ENCODE results near the gene SESN2.
"Not testable (repeated sequence)": the region's sequence is repeated elsewhere in the genome, so short reads cannot be mapped to it uniquely, and the experiment has no call there.

The SESN2 gene

DNA sequence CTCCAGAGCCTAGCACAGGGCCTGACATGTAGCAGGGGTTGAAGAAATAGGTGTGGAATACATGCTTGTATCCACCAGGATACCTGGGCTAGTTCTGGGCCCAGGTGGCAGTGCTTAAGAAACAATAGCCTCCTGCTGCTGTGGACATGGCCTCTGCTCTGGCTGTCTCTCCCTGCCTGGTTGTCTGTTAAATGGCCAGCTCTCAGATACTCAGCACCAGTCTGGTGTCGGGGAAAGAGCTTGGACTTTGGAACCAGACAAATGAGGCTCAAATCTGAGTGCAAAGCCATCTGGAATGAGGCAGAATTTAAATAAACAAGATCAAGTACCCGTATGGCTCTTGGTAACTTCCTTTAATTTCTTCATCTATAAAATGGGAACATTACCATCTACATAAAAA is 31.5 kb downstream of the SESN2 start:
- DNase-seq: no peak

DNA sequence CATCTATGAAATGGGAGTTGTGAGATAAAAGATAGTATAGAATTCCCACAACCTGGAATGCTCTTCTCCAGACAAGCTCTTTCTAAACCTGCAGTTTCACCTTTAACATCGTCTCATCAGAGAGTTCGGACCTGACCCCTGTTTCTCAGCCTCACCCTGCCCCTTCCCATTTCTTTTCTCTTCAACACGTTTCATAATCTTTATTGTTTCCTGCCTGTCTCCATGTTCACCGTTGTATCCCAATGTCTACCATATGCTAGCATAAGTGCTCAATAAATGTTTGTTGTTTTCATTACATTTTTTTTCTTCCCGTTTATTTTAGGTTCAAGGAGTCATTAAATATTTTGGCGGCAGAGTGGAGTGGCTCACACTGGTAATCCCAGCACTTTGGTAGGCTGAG is 32.4 kb downstream of the SESN2 start:
- DNase-seq: no peak

DNA sequence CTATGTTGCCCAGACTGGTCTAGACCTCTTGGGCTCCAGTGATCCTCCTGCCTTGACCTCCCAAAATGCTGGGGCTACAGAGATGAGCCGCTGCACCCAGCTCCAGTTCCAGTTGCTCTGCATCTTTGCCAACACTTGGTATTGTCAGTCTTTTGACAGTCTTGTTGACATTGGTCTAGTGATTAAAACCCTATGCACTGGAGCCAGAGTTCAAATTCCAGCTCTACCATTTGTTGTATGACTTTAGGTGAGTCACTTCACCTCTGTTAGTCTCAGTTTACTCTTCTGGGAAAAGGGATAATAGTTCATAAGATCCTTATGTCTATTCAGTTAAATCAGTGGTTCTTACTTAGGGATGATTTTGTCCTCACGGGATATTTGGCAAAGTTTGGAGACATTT is 36.6 kb downstream of the SESN2 start:
- DNase-seq: no peak

DNA sequence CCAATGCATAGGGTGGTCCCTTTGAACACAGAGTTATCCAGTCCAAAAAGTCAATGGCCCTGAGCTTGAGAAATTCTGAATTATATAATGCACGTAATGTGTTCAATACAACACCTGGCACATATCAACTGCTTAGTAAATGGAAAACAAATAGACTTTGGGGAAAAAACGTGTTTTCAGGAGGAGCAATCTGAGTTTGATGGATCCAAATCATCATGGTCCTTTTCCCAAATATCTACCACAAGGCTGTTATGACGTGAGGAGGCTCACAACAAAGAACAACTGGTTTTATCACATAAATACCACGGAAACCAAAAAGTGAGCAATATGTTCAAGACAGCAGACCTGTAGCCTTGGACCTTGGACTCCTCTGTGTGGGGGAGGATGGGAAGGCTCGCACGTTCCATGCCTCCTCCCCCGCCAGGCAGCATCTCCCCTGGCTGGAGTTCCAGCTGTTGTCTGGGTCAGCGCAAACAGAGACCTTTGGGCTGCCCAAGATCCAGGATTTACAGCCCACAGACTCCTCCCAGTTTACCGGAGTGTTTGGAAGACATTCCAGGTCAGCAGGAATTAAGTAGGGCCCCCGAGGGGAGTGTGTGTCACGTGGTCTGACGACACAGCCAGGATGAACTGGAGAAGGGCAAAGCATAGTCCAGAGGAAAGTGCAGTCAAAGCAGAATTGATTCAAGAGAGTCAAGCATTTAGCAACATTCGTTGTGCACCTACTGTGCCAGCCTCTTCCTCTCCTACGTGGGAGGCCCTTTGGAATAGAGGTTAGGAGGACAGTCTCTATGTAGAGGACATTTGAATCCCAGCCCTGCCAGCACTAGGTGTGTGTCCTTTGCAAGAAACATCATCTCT is 37.3 kb downstream of the SESN2 start:
- no peak for DNase-seq

DNA sequence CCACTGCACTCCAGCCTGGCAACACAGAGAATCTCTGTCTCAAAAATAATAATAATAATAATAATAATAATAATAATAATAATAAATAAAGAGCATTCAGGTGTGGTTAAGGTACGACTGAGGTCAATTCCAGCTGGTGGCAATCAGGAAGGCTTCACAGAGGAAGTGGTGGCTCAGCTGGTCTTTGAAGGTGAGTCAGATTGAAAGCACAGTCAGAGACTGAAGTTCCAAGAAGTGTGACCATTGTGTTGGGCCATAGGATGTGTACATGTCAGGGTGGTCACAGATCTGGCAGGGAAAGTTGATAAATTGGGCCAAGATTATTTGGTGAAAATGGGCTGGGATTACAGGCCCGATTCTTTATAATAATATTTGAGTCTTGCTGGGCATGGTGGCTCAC is 38.5 kb downstream of the SESN2 start:
- DNase-seq: no peak

DNA sequence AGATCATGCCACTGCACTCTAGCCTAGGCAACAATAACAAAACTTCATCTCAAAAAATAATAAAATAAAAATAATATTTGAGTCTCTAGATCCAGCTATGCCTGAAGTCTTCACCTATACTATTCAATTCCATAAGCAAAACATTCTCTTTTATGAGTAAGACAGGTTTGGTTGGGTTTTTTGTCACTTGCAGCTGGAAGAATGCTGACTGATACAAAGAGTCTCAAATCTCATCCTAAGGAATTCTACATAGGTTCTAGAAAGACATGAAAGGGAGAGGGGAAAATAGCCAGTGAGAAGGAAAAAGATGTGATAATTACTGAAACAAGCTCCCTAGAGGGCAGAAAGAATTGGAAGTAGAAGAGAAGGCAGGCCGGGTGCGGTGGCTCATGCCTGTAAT is 39.1 kb downstream of the SESN2 start:
- no peak for DNase-seq

DNA sequence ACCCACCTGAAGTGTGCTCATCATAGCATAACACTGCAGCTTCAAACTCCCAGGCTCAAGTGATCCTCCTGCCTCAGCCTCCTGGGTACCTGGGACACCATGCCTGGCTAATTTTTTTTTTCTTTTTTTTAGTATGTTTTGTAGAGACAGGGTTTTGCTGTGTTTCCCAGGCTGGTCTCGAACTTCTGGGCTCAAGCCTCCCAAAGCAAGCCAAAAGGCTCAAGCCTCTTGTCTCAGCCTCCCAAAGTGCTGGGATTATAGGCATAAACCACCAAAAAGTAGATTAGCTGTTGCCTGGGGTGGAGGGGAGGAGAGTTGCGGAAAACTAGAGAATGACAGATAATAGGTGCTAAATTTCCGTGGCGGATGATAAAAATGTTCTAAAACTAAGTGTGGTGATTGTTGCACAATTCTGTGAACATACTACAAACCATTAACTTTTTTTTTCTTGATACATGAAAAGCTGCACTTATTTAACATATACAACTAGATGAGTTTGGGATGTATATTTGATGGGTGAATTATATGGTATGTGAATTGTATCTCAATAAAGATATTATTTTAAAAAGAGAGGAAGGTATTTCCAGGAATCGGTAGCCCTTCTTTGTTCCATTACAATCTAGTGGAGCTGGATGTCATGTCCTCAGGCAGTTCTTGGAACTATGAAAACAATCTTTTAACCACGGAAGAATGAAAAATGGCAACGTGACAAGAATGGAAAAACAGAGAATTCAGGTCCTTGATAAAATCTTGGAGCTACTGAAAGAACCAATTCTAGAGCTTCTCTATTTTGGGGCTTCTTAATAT is 42.3 kb downstream of the SESN2 start:
- DNase-seq: no peak

DNA sequence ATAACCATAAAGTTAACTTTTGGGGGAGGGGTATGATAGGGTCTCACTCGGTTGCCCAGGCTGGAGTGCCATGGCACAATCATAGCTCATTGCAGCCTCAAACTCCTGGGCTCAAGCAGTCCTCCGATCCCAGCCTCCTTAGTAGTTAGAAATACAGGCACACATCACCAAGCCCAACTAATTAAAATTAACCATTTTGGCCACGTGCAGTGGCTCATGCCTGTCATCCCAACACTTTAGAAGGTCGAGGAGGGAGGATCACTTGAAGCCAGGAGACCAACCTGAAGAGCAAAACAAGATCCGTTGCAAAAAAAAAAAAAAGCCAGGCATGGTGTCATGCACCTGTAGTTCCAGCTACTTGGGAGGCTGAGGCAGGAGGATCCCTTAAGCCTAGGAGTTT is 42.9 kb downstream of the SESN2 start:
- DNase-seq: no peak

DNA sequence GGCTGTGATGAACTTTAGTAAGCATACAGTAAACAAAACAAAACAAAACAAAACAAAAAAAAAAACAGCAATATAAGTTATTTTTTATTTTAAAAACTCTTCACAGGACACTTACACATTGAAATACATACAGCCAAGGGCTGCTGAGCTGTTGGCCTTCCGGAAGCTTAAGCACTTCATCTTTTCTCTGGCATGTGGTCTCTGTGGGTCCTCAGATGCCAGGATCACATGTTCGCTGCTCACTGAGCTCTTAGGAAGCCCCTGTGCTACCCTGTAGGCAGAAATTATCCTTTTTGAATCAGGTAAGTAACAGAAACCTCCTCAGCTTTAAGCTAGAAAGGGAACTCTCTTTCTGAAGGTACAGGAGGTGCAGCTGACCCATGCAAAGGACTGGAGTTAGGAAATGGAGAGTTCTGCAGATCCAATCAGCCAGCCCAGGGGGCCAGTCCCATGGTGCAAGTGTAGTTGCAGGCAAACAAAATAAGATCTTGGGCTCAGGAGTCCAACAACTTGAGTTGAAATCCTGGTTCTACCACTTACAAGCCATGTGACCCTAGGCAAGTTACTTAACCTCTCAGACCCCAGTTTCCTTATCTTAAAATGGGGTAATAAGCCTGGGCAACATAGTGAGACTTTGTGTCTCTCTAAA is 47.1 kb downstream of the SESN2 start:
- DNase-seq: no peak

DNA sequence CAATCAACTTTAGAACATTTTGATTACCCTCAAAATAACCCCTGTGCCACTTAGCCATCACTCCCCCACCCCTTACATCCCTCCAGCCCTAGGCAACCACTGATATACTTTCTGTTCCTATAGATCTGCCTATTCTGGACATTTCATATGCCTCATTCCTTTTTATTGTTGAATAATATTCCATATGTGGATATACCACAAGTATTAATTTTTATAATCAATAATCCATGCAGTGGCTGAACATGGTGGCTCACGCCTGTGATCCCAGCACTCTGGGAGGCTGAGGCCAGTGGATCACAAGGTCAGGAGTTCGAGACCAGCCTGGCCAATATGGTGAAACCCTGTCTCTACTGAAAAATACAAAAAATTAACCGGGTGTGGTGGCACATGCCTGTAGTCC is 49.4 kb downstream of the SESN2 start:
- no peak for DNase-seq

DNA sequence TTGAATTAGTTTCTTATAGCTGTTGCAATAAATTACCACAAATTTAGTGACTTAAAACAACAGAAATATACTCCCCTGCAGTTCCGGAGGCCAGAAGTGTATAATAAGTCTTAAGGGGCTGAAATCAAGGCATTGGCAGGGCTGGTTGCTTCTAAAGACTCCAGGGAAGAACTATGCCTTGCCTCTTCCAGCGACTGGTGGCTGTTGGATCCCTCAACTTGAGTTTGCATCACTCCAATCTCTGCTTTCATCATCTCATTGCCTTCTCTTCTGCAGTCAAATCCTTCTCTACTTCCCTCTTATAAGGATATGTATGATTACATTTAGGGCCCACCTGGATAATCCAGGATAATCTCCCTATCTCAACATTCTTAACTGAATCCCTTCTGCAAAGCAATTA is 50.4 kb downstream of the SESN2 start:
- no peak for DNase-seq

DNA sequence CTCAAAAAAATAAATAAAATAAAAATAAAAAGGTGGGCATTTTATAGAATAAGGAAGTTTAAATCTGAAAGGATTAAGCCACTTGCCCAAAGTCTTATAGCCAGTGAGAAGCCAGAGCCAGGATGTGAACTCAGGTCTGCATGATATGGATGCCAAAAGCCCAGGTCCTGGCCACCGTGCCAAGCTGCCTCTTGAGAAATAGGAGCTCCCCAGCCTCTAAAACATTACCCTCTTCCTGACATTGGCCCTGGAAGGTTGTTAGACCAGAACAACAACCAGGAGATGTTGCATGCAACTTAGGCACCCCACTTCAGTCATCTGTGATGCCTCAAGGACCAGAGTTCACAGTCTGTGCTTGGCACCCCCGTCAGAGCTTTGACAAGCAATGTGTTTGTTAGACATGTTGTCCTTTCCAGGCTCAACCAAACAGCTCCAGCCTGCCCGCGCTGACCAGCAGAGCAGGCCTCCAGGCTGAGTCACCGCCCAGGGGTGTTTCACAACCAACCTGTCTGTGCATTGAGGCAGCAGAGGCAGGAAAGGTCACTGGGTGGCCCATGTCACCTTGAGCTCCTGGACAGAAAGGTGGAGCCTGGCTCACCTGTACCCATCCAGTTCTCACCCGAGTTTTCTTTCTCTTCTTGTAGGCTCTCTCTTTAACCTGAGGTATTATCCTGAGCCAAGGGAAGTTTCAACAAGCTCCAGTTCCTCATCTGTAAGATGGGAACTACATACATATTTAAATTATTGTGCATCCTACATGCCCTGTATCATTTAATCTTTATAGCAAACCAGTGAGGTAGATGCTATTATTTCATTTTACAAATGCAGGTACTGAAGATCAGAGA is 54.6 kb downstream of the SESN2 start:
- DNase-seq: no peak

DNA sequence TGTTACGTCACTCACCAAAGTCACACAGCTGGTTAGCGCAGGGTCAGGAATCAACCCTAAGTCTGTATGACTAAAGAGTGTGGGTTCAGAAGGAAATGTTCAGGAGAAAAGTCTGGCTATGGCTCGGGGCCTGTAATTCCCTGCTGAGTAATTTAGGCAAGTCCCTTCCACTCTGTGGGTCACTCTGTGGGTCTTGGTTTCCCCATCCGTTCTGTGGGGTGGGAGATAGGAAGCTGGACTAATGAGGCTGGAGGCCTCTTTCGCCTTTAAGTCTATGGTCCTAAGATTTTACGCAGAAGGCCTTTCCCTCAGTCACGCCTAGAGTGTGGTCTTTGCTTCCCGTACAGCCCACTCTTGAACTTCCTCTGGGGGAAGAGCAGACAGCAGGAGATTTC is 55.2 kb downstream of the SESN2 start:
- DNase-seq: no peak

DNA sequence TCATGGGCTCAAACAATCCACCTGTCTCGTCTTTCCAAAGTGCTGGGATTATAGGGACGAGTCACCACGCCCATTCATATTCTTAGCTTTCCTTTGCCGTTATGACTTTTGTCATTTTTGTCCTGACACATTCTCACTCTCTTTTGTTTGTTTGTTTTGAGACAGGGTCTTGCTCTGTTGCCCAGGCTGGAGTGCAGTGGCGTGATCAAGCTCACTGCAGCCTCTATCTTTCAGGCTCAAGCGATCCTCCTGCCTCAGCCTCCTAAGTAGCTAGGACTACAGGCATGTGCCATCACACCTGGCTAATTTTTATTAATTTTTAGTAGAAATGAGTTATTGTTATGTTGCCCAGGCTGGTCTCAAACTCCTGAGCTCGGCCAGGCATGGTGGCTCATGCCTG is 57.7 kb downstream of the SESN2 start:
- no peak for DNase-seq

DNA sequence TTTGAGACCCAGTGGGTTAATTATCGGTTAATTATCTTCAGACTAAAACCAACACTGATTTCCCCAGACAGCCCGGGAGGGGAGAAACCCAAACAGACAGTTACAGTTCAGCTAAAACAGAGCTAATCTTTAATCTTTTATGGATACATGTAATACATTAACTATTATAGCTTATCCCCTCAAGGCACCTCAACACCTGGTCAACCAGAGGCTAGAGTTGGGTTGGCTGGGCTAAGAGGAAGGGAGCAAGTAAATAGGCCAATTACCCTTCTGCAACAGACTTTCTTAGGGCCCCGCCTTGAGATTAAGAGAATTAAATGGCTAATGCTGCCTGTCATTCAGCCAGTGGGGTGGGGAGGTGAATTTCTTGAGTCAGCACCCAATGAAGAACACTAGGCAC is 62.9 kb downstream of the SESN2 start:
- no peak for DNase-seq

DNA sequence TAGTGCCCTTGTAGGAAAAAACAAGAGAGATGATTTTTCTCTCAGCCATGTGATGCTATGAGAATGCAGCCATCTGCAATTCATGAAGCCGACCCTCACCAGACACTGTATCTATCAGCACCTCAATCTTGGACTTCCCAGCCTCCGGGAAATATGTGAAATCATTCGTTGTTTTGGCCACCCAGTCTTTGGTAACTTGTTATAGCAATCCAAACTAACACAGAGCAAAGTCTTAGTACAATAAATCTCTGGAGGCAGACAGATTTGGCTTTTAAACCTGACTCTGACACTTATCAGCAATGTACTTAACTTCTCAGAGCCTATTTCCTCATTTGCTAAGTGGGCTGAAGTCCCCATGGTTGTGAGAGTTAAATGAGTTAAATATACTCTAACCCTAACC is 64.4 kb downstream of the SESN2 start:
- DNase-seq: no peak

DNA sequence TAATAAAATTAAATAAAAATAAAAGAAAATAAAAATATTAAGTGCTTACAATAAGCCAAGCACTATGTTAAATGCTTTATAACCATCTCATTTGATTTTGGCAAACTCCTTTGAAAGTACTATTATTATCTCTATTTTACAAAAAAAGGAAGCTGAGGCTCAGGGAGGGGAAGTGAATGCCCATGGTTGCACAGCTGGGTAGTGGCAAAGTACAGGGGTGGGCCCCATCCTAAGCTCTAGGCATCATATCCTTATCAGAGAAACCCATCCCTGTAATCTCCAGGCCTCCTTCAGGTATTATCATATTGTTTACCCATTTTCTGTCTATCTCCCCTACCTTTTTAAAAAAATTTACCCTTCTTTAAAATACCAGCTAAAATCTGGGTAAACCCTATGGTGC is 67.2 kb downstream of the SESN2 start:
- DNase-seq: no peak

DNA sequence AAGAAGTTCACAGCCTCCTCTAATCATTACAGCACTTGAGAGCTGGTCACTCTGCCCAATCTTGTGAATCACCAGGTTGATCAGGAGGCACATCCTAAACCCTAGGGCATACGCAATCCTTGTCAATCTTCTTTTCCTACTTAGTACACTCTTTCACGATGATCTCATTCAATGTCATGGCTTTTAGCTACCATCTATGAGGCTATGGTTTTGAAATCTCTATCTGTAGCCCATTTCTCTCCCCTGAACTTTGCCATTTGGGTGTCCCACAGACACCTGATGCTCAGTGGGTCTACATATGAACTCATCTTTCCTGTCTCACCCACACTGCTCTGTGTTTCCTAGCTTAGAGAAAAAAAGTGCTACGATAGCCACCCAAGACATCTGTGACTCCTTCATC is 67.7 kb downstream of the SESN2 start:
- no peak for DNase-seq

DNA sequence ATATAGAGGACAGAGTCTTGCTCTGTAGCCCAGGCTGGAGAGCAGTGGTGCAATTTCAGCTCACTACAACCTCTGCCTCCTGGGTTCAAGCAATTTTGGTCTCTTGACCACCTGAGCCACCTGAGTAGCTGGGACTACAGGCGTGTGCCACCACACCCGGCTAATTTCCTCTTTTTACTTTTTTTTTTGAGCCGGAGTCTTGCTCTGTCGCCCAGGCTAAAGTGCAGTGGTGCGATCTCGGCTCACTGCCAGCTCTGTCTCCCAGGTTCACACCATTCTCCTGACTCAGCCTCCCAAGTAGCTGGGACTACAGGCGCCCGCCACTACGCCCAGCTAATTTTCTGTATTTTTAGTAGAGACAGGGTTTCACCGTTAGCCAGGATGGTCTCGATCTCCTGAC is 68.1 kb downstream of the SESN2 start:
- DNase-seq: not testable (repeated sequence)

DNA sequence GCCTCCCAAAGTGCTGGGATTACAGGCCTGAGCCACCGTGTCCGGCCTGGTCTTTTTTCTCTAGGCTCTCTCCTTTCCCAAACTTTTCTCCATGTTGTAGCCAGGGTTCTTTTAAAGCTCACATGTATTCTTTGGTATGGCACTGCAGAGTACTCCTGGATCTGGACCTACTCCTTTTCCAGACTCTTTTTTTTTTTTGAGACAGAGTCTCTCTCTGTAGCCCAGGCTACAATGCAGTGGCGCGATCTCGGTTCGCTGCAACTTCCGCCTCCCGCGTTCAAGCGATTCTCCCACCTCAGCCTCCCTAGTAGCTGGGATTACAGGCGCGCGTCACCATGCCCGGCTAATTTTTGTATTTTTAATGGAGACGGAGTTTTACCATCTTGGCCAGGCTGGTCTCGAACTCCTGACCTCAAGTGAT is 68.9 kb downstream of the SESN2 start:
- DNase-seq: no peak

DNA sequence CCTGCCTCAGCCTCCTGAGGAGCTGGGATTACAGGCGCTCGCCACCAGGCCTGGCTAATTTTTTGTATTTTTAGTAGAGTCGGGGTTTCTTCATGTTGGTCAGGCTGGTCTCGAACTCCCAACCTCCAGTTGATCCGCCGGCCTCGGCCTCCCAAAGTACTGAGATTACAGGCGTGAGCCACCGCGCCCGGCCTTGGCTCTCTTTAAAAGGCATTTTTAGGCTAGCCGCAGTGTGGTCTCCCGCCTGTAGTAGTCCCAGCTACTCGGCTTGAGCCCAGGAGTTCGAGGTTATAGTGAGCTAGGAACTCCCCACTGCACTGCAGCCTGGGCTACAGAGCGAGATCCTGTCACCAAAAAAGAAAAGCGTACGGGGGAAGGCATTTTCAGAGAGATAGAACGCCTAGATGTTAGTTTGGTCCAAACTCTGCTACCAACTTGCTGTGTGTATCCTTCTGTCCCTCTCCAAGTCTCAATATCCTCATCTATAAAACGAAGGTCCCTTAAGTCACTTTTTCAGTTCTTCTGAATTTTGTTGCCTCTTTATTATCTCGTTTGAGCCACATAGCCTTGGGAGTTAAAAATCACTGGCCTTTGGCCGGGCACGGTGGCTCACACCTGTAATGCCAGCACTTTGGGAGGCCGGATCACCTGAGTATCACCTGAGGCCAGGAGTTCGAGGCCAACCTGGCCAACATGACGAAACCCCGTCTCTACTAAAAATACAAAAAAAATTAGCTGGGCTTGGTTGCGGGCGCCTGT is 70.3 kb downstream of the SESN2 start:
- no peak for DNase-seq
